ENCODE results near the gene C2CD2. TPM values are rescaled to one million over a fixed set of nuclear protein-coding genes. Genes with fewer than 3 reads are reported as not detected.

C2CD2 gene
- total RNA-seq, 1 experiment from 2014 or later: 50.4 TPM

DNA sequence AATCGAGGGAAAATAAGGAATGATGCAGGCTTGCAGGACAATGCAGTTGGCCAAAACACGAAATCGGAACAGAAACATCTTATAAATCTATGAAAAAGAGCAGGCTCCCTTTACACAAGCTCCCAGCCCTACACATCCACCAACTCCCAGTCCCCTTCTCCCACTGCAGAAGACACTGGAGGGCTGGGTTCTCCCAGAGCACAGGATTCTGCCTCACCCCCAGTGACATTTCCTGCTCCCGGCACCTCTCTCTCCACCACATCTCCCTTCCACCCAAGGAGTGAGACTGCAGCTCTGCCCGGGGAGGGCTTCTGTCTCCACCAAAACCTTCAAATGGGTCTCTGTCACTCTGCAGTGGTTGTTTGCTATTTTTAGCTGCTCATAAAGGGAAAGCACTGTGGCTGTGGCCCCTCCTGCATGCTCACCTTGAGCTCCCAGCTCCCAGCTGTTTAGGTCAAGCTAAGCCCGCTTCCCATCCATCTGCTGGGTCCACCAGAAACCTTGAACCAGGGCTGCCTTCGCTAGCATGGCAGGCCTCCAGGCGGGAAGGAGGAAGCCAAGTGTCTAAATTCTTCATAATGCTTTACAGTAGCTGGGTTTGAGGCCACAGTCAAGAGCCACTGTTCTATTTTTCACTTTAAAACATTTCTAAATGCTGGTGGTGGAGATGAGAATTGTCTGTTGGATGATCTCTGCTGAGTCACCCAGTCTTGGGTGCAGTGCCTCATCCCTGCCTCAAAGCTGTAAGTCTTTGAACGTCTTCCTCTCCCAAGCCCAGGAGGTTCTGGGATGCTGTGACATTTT, 3.3 kb upstream of the C2CD2 start:
- POLR2A ChIA-PET (ENCODE audit: unreplicated experiment): interaction anchor here (0.6 kb wide), 2 partner anchors 53 to 188 kb away, joined by 3 to 4 read pairs; partner anchors contain the start of gene ZBTB21
- CTCF ChIA-PET: interaction anchor here (0.5 to 1.4 kb wide), 5 partner anchors 23 to 344 kb away, joined by 3 to 5 read pairs (median 3); no protein-coding TSS in a partner anchor
- TF ChIP-seq, protein P1, sequence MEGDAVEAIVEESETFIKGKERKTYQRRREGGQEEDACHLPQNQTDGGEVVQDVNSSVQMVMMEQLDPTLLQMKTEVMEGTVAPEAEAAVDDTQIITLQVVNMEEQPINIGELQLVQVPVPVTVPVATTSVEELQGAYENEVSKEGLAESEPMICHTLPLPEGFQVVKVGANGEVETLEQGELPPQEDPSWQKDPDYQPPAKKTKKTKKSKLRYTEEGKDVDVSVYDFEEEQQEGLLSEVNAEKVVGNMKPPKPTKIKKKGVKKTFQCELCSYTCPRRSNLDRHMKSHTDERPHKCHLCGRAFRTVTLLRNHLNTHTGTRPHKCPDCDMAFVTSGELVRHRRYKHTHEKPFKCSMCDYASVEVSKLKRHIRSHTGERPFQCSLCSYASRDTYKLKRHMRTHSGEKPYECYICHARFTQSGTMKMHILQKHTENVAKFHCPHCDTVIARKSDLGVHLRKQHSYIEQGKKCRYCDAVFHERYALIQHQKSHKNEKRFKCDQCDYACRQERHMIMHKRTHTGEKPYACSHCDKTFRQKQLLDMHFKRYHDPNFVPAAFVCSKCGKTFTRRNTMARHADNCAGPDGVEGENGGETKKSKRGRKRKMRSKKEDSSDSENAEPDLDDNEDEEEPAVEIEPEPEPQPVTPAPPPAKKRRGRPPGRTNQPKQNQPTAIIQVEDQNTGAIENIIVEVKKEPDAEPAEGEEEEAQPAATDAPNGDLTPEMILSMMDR (conservative IDR thresholded peaks at IDR 0.05; ENCODE audit: low read depth, low read length): no peak
- TF ChIP-seq EZH2 (IDR thresholded peaks at IDR 0.05; ENCODE audit: low read length, unreplicated experiment) (no peak), EZH2phosphoT487 (IDR thresholded peaks at IDR 0.05; ENCODE audit: borderline replicate concordance, low read length) (no peak)
- peak overlapping the region; percentile 98 for H3K27ac ChIP-seq (ENCODE audit: low read length)
- H3K36me3 ChIP-seq (ENCODE audit: low read depth, low read length): no peaks in the 10 kb centered on the region
- H3K9ac ChIP-seq (ENCODE audit: low read length): peak overlapping the region; percentile 91
- H3K4me1 ChIP-seq (ENCODE audit: insufficient read depth, low read length): peaks cover 76% of the 10 kb centered on the region
- no peak overlapping the region for H2AFZ ChIP-seq (ENCODE audit: low read length)
- no peaks in the 10 kb centered on the region for H3K9me2 ChIP-seq (replicated peaks; ENCODE audit: low read length)
- H4K20me1 ChIP-seq (ENCODE audit: low read length): peaks cover 11% of the 10 kb centered on the region
- H3K9me3 ChIP-seq (ENCODE audit: low read length): no peaks in the 10 kb centered on the region
- peak; percentile 20 for ATAC-seq
- intact Hi-C loops (cut with micrococcal nuclease): loop anchor here (5.0 kb wide), 1 partner anchor 140 kb away; no protein-coding TSS in a partner anchor
- no TSS peak for BruUV-seq (replicated peaks)
- no peaks in the 10 kb centered on the region for H3K27me3 ChIP-seq (ENCODE audit: low read length)
- H3K79me2 ChIP-seq (ENCODE audit: low read length): peaks cover 21% of the 10 kb centered on the region
- peak overlapping the region; percentile 69 for H3K4me2 ChIP-seq (ENCODE audit: low read length)
- H3F3A ChIP-seq (ENCODE audit: low read length, unreplicated experiment): peaks cover 14% of the 10 kb centered on the region
- DNase-seq: peak; percentile 83
- 0 out of 2 replicates have a peak overlapping the region, but pooled peaks have one; percentile 38 for H3K4me3 ChIP-seq (ENCODE audit: low read length)

DNA sequence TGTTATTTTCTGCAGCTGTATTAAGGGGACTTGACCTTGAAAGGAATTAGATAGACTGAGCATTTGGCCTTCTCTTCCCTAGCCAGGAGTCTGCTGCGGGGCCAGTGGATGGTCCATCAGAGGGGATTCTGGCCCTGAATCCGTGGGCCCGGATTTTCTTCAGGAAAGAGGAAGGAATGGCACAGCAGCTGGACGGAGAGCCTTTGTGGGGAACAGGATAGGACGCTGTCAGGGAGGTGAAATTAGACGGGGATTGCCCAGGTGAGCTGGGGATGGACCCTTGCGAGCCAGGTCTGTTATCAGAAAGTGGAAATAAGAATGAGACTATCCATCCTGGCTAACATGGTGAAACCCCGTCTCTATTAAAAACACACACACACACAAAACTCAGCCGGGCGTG, 1.7 kb upstream of the C2CD2 start:
- Histone ChIP-seq H3K9ac (ENCODE audit: low read length) (peak overlapping the region; percentile 43), H3K79me2 (ENCODE audit: low read length) (peaks cover 37% of the 10 kb centered on the region), H3K4me1 (ENCODE audit: insufficient read depth, low read length) (peaks cover 75% of the 10 kb centered on the region), H2AFZ (ENCODE audit: low read length) (no peak overlapping the region), H3K27me3 (ENCODE audit: low read length) (no peaks in the 10 kb centered on the region), H3K9me2 (replicated peaks; ENCODE audit: low read length) (no peaks in the 10 kb centered on the region), H3K9me3 (ENCODE audit: low read length) (no peaks in the 10 kb centered on the region), H4K20me1 (ENCODE audit: low read length) (peaks cover 27% of the 10 kb centered on the region), H3F3A (ENCODE audit: low read length, unreplicated experiment) (peaks cover 10% of the 10 kb centered on the region), H3K36me3 (ENCODE audit: low read depth, low read length) (peaks cover 8% of the 10 kb centered on the region; the same call in 1 of the 2 replicates), H3K4me2 (ENCODE audit: low read length) (no peak overlapping the region), H3K4me3 (ENCODE audit: low read length) (no peak overlapping the region), H3K27ac (ENCODE audit: low read length) (peak overlapping the region; percentile 98)
- intact Hi-C loops (cut with micrococcal nuclease): loop anchor here (5.0 kb wide), 1 partner anchor 142 kb away; no protein-coding TSS in a partner anchor
- no TSS peak for BruUV-seq (replicated peaks)
- TF ChIP-seq EZH2phosphoT487 (IDR thresholded peaks at IDR 0.05; ENCODE audit: borderline replicate concordance, low read length): no peak
- TF ChIP-seq, protein P1 (conservative IDR thresholded peaks at IDR 0.05; ENCODE audit: low read depth, low read length): no peak
- TF ChIP-seq EZH2 (IDR thresholded peaks at IDR 0.05; ENCODE audit: low read length, unreplicated experiment): no peak
- CTCF ChIA-PET: no interaction called here
- POLR2A ChIA-PET (ENCODE audit: unreplicated experiment): no interaction called here
- DNase-seq: no peak
- ATAC-seq: no peak

All from PC-3 (cell line).